Left forelimb (tissue), 1 donor: ENCODE results near the gene USH2A.

ENCODE experiments used
- DNase-seq: peaks from one replicate; pipeline ENCODE4 v3.0.0-alpha.2; 2018; ENCODE audit warnings: low spot score

Gene USH2A

DNA sequence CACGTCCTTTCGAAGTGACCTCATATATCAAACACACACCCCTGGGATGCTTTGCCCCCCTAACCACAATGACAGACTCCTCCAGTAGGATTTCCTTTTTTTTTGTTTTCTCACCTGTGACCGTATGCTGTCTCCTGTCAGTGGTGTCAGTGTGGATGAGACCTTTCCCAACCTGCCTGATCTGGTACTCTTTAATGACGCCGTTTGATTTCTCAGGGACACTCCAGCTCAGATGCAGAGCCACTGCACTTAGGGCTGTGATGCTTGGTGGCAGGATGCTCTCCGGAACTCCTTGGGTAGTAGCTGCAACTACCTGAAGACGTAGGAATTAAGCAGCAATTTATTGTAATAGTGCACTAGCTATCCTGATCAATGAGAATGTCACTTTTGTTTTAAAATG, 643.5 kb downstream of the USH2A start:
- no peak for DNase-seq

DNA sequence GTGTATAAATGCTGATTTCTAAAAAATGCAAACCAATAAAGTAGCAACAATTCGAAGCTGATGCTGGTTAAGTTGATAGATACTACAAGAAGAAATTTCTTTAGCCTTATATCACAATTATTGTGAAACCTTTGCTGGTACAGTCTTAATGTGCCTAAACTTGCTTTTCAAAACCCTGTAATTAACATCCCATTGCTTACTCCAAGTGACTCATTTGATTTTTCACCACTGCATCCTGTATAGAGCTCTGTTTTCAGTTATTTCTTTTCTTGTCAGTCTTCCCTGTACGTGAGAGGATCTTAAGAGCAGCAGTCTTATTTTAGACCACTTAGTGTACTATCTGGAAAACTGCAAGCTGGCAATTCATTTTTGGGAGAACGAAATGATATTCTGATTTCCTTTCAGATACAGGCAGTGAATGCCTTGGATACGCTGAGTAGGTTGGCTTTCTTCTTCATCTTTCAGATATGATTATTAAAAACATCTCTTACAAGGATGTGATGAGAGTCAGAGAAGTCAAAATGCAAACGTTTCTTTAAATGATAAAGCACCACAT, 645.8 kb downstream of the USH2A start:
- DNase-seq: no peak

DNA sequence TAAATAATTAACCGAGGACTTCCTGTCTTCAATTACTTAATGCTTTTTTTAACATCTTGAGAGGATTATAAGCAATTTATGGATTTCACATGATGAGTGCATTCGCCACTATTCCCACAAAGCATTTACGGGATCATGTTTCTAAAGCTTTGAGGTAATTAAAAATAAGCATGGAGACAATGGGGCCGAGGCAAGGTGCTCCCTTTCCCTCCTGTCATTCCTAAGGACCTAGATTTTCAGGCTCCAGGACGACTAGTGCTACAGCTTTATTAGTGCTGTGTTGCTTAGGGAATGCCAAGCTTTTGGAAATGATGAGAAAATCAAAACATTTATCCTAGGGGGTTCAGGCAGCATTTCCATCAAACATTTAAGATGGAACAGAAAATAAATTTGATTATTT, 646.9 kb downstream of the USH2A start:
- no peak for DNase-seq

DNA sequence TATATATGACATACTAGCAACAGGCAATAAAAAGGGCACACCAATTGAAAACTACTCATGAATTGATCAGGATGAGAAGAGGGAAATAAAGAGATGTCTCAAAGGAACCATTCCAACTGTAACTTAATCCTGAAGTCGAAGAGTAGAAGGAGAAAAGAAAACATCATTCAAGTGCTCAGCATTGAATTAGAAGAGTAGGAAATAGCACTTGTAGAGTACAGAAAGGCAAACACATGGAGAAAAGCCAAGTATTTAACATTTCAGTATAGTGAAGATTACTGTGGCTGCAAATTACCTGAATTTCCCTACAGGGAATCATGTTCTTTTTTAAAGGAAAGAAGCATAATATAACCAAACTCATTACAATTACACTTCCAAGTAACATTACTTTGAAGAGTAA, 651.1 kb downstream of the USH2A start:
- no peak for DNase-seq

DNA sequence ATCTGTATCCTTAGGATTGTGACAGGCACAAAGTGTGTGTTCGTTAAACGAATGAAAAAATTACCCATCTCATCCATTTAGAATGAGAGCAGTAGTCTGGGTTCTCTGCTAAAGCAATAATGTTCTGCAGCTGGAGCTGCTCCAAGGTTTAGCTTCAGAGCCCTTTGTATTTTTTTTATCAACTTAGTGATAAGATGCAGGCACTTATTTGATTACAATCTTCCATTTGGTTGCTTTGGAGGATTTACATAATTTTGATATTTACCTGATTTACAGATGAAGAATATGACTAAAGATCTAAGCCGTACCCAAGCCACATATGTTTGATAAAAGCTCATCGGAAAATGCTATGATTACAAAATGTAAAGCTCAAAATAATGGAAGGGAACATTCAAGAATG, 654.9 kb downstream of the USH2A start:
- no peak for DNase-seq

DNA sequence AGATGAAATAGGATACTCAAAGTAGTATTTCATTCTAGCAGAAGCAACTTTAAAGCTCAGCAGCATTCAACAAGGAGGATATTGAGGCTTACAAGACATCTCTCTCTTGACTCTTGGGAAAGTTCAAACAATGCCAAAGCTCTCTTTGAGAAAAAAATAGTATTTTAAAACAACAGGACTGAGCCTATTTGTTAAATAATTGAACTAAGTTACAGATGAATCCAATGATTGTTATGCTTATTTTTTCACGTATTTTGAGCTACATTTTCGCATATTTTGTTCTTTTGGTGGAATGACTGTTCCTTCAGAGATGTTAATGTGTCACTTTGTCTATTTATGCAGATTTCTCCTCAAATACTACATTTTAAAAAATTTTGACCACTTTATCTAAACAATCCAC, 655.5 kb downstream of the USH2A start:
- DNase-seq: no peak

DNA sequence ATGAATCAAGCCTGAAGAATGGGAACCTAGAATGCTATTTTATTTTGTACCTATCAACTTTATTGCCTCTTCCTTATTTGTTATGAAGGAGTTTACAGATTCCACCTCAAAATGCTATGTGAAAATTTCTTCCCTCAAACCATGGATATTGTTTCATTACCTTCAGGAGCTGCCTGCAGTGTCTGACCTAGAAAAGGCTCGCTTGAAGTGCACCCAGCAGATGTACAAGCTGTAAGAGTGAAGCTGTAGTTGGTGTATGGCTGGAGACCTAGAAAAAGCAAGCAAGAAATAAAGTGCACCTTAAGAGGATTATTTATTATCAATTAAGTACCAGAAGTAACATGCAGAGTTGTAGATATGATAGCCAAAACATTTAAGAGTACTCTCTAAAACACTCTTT, 656.7 kb downstream of the USH2A start:
- DNase-seq: no peak

DNA sequence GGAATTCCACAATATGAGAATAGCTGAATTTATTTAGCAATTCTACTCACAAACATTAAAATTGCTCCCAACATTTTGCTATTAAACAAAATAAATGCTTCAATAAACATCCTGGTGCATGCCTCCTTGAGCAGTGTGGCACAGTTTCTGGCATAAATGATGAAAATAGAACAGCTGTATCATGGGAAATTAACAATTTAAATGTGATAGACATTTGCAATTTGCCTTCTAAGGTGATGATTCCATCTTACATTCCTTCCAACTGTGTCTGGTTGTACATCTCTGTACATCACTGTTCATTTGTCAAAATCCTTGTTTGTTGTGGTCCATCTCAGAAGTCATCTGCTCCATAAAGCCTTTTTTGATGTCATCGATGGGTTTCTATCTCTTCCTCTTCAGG, 657.4 kb downstream of the USH2A start:
- DNase-seq: no peak

DNA sequence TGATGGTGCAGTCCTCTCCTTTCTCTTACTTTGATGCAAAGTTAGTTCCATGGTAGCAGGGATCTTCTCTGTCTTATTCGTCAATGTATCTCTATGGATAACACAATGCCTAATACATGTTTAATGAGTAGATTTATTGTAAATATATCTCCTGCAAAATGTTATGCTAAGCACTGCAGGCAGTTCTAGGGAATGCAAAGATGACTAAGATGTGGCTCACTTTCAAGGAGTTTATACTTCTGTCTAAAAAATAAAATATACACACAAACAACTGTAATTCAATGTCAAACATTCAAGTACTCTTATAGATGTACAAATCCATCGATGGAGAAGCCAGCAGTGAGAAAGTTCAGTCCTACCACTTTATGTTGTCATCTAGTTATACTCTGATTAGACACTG, 661.8 kb downstream of the USH2A start:
- DNase-seq: no peak

DNA sequence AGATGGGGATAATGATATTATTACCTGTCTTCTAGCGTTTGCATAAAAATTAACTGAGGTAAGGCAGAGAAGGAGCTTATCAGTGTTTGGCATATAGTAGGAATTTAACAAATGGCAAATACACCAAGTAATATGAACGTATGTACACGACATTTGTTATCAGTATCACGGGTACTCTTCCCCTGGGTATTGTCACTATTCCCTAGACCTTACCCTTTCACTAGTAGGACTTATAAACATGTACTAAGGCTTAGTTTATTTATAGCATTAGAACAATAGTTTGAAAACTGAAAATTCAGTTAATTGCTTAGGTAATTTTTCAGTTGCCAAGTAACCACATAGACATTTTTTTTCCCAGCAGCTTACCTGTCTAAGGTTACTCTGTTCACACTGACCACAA, 669.1 kb downstream of the USH2A start:
- no peak for DNase-seq

DNA sequence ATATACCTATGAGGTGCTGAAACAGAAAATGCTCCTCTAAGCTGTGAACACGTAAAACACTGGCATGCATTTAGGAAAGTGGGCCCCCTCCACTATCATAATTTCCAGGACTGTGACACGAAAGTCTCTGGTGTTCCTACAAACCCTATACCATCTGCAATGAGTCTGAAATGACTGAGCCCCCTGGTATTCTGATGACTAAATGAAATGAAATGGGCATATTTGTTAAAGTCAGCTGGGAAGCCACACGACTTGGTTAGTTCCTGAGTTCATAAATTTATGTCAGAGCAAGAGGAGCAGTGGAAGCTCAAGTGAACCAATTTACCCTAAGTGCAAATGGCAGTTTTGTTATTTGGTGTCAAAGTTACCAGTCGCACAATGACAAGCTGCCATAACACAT, 673.8 kb downstream of the USH2A start:
- DNase-seq: no peak

DNA sequence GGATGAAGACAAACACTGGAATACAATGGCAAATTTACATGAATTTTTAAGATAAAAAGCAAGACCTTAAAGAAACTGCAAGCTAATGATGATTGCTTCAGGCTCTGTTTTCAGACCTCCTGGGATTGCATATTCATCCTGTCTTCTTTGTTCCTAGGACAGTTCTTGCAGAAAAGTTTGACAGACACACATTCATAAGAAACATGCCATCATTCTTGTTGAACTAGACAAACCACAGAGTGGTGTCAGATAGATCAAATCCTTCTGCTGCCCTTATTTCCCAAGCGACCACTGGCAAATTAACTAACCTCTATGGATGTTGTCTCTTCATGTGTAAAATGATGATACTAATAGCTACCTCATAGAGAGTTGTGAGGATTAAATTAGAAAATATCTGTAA, 674.8 kb downstream of the USH2A start:
- DNase-seq: no peak

DNA sequence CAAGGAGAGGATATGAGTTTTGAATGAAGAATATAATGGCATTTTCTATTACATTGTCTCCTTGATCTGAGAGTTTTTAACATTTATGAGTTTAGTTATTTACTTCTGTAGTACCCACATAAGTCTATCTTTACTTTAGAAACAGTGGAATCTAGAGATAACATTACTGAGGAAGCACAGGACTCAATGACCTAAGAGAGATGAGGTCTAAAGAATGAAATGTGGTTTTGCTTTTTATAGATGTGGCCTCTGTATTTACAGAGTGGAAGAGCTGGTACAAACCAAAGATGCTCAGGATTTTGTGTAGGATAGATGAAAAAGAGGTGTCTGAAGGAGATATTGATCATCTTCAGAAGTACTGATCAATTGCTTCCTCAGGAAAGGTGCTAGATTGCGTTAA, 678.8 kb downstream of the USH2A start:
- no peak for DNase-seq

DNA sequence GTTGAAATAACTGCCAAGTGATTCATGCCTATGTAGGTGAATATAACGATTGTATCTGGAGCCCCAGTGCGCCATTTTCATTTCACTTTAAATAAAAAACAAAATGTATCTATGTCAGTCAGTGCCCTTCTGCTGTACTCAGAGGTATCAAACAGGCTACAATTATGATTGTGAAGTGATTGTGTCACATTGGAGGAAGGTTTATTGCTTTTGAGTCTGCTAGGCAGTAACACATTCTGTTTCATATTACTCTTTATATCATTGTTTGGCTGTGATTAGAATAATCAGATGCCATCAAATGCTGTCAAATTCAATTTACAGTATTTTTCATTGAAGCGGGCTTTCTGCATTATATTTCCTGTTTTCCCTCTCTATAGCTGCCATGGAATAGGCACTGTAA, 684.2 kb downstream of the USH2A start:
- no peak for DNase-seq

DNA sequence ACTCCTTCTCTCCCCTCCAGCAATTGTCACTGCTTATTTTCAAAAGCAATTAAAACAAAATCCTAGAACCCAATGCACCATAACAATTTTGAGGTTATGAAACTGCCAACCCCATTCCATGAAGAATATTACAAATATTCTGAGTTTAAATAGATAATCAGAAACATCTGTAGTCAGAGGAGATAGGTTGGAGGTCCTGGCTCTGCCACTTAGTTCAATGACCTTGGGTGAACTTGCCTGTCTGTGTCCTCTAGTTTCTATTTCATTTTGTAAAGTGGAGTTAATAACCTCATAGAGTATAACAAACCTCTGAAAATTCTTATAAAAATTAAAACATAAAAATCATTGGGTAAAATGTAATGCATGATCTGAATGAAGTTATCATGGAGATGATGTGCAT, 691.5 kb downstream of the USH2A start:
- DNase-seq: no peak

DNA sequence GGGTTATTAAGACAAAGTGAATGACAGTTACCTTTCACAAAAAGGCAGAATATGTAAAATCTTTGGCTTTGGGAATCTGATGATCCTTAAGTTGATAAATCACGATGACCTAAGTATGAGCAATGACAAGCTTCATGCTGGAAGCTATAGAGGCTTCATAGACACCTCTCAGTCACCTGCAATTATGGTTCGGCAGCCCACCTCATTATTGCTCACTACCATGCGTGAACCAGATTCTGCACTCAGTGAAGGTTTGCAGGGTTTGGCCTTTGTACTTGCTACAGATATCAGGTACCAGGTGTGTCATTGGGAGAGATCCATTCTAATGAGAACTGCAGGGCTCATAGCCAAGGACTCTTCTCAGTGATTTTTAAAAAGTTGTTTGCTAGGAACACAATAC, 692.6 kb downstream of the USH2A start:
- no peak for DNase-seq

DNA sequence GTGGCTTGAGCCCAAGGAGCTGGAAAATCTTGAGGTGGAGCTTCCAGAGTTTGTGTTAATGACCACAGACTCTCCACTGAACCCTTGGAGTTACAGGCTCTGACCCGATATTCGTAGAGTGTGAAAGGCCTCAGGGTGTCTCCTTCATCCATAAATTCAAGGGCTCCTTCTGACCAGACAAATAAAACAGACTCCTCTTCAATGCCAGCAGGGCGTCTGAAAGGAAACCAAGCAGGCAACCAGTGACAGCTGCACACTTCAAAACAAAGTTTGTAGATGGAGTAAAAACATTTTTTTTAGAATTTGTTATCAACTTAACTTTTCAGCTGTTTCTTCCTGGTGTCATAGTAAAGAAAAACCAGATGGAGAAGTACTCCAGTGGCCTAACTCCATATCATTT, 695.1 kb downstream of the USH2A start:
- no peak for DNase-seq

DNA sequence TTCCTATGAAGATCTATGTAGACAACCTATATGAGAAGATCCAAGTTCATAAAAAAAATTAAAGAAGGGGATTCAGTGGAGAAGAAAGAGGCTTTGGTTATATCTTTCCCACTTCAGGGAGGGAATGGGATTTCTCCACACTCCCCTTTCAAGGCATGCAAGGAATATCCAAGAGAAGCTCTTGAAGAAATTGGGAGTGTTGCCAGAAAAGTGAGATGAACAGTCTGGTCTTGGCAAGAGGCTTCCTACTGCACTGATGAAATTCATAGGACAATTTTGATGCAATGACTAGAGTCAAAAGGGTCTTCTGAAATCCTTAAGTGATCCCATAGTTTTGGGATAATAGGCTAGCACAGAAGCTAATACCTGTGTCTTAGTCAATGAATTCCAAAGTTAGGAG, 703.1 kb downstream of the USH2A start:
- DNase-seq: no peak

DNA sequence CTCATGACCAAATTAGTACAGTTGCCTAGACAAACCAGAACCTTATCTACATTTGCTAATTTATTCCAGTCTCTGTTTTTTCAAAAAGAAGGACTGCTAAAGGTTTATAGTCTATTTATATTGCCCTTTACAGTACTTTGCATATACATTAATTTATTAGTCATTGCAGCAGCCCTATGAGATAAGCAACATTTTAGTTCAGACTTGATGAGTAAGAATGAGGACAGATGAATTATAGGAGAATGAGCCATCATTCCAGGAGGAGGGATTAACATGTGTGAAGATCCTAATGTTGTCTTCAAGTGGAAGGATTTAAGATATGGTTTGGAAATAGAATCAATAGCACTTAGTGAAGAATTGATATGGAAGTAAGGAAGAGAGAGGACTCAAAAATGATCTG, 703.7 kb downstream of the USH2A start:
- DNase-seq: no peak

DNA sequence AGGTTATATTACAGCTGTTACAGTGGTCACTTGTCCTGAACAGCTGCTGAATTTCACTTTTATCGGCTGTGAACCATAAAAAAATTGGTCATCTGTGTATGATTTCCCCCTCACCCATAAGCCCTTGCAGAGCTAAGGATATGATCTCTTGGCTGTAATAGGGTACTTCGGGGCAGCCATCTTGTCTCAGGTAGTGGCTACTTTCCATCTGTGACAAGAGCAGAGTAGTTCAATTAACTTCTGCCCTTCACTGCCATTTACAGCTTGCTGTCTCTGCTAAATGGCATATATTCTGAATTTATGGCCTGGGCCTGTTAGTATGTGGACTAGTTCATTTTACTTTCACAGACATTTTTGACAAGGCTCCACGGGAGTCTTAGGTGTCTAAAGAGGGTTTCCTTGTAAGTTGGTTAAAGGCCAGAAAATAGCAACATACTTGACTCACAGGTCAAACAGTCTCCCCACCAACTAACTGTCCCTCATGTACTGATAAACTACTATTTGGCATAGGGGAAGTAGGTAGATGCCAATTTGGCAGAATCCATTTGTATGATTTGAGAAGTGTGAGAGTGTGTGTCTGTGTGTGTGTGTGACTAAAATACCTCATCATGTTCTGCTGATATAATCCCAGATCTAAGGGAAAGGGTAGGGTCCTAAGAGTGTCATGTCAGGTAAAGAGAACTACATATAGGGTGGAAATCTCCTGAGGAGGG, 704.5 kb downstream of the USH2A start:
- DNase-seq: no peak

DNA sequence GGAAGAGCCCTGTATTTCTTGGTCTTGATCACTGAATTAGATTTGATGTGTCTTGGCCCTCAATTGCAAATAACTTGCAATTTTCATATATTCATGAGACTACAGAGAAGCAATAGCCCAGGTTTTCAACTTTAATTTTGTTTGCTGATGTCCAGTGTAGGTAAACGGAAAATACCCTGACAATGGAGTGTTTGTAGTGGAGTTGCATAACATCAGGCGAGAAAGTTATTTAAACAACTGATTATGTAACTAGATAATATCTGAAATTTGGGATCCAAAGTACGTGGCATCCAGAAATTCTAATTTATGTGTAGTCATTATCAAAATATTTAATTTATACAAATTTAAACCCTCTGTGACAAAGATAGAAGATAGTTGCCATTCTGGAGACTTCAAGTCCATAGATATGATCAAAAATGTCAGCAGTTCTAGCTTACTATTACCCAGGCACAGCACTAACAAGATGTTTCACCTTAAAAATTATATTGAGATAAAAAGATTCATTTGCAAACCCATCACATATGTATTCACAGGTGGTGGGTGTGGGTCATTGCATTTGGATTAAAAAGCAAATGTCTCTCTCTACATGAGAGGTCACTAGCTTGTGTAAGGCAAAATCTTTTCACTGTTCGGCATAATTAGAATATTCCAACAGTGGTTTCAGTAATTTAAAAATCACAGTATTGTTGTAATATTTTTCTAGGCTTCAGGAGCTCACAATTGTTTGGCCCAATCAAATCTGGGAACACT, 705.4 kb downstream of the USH2A start:
- DNase-seq: no peak

DNA sequence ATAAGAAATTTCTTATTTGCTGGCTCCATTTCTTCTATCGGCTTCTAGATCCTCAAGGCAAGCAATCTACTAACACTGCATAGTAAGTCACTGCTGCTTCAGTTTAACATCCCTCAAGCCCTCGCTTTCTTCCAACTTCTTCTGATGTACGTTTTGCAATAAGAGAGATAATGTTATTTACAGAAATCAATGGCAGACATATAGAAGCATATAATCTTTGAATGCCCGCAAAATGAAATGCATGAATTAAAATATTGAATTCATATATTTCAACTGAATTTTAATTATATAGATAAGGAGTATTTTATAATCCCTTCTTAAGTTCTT, 712.4 kb downstream of the USH2A start:
- DNase-seq: no peak

DNA sequence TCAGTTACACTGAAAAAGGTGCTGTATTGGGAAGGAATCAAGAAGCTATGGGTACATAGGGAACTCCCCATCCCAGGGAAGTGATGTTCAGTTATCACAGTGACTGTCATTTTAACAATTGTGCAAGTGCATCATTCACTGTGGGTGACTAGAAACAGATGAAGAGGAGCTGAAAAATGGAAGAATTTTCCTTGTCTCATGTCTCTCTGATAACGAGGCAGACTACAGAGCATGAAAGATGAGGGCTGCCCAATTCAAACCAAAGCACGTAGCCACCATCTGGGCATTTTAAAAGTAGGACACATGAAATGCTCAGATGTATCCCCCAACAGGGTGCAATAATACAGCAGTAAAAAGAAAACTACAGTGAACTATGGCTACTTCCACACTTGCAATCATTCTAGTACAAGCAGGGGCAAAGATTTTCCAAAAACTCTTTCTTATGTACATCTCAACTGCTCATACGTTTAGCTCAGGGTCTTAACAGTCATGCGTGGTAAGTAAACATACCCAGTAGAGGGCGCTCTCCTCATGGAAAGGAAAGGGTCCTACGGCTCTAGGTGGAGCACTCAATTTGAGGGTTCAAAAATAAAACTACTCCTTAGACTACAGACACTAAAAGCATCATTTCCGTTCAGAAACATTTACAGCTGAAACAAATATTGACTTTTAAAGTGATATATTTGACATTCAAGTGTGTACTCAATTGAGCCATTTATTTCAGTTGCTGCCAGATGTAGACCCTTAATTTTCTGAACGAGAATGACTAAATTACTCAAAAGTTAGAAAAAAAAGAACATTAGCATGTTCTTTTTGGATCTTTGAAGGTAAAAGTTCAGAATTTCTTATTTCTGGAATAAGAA, 713.0 kb downstream of the USH2A start:
- no peak for DNase-seq
